Measurements from ENCODE around the gene TEFM.
A peak's percentile ranks its signal among the peaks of the same experiment; 100 is the strongest.
"Not testable (repeated sequence)": the region's sequence is repeated elsewhere in the genome, so short reads cannot be mapped to it uniquely, and the experiment has no call there.

Gene TEFM, protein sequence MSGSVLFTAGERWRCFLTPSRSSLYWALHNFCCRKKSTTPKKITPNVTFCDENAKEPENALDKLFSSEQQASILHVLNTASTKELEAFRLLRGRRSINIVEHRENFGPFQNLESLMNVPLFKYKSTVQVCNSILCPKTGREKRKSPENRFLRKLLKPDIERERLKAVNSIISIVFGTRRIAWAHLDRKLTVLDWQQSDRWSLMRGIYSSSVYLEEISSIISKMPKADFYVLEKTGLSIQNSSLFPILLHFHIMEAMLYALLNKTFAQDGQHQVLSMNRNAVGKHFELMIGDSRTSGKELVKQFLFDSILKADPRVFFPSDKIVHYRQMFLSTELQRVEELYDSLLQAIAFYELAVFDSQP

DNA sequence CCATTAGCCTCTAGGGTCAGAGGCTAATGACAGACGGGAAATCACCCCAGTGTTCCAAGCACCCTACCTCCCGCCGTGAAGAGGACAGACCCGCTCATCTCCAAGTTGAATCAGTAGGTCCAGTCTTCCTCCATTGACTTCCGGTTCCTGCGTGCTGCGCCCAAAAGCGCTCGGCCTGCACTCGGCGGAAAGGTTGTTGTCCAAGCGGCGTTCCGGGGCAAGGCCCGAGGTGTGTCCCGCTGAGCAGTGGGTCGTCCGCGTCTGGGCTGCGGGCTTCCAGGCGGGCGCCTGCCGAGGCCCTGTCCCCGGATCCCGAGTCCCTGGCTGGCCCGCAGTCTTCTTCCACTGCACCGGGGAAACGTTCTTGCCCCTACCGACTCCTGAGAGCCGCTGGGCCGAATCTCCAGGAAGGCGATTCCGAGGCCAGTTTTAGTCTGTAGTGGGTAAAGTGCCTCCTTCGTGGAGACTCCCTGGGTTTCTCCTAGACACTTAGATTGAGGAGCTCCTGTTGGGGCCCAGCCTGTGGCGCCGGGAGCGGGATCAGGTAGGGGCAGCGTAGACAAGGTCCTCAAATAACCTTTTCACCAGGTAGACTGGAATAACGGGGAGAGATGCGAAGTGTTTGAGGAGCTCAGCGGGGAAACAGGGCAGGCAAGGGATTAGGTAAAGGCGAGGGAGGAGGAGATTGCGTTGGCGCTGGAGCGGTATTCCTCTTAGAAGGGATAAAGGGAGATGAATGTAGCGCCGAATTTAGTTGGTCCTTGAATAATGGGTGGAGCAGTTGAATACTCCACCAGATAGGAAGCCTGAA lies at the start of gene TEFM:
Gene TEFM (minus strand): TSS at position 138 of the 811 bp plus-strand sequence. CDS start 40 bp downstream, at position 98.
- peak; percentile 91 for DNase-seq (ENCODE audit: low read depth)

DNA sequence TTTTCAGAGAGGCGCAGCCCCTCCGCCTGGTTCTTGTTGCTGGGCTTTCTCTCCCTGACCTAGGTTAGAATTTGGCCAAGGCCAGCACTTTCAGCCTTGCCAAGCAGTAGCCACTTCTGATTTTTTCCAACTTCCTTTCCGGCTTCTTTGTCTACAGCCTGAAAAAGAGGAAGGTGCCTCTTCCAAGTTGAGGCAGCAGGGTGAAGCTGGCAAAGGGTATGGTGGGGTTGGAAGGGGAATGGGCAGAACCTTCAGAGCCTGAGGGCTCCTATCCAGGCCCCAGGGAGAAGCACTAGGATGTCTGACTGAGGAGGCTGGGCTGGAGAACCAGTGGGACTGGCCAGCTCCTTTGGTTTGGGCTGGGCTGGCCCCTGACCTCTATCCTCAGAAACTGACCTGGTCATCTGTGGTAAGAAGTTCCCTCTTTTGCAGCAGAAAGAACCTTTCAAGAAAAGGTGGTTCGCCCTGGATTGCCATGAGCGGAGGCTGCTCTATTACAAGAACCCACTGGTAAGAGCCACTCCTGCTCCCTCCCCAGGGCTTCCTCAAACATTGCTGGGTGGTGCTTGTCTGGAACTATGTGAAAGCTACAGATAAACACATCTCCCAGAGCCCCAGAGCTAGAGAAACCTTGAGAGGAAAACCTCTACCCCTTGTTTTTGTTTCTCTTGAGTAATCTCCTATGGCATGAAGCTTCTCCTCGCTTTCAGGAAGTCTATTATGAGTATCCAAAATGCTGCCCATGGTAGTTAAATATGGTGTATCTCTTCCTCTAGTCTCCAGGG lies 48.2 kb upstream of the TEFM start:
- DNase-seq (ENCODE audit: low read depth), result no peak

DNA sequence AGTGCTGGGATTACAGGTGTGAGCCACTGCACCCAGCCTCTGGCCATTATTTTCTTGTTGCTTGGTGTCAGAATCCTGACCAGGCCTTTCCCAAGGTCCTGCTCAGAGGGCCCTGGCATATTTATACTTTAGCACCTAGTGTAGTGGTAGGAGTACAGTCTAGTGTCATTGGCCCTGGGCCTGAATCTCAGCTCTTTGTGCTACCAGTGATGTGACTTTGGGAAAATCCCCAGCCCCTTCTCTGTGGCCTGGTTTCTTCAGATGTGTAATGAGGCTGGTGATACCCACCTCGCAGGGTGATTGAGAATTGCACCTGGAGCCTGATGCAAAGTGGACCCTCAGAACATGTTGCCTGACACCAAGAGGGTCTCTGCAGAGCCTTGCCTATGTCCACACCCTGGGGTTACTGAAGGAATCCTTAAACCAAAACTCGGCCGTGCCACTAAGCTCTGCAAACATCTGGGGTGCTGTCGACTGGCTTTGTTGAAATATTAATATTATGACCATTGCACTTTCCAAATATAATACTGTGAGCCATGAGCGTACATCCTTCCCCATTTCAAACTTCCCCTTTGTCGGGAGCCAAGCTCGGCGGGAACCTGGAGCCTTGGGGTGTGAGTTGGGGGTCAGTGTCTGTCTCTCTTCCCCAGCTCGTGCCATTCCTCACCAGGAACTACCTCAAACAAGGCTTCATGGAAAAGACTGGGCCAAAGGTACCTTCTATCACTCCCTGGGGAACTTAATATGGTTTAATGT lies 46.8 kb upstream of the TEFM start:
- no peak for DNase-seq (ENCODE audit: low read depth)

DNA sequence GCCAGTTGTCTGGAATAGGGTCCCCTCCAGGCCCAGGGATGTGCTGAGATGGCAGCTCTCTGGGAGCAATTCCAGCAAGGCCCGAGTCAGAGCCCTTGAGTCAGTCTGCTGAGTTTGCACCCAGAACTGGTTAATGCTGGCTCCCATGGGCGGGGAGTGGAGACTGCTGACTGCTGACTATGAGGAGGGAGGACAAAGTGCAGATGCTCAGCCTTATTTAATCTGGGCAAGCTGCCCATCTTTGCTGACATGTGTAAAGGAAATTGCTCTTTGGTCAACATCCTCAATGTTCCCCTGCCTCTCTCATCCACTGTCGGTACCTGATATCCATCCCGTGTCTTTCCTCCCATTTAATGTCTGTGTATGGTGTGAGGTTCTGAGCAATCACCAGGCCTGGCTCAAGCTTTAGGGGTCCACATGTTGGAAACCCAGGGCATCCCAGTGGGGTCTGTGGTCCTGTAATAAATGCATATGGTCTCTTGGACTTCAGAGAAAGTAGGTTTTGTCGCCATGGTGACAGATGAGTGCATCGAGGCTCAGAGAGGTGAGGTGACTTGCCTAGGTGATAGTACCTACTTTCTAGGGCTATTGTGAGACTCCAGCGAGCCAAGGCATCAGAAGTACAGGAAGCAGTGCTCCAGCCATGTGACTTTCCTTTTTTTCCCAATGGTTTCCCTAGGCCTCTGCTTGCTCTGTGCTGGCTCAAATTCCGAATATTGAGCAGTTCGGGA lies 44.8 kb upstream of the TEFM start:
- peak; percentile 71 for DNase-seq (ENCODE audit: low read depth)

DNA sequence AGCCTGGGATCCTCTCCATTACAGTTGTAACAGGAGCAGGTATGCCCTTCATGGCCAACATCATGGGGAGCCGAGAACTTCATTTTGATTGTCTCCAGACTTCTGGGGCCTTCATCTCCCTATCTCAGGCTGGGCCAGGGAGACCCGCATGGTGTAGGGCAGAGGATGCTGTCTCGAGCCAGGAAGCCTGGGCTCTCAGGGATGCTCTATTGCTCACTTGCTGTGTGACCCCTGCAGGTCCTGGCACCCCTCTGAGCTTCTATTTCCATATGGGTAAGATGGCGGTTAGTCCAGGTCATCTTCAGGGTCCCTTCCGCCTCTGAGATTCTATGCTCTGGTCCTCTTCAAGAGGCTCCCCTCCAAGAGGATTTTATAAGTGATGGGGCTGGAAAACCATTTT lies 44.2 kb upstream of the TEFM start:
- no peak for DNase-seq (ENCODE audit: low read depth)

DNA sequence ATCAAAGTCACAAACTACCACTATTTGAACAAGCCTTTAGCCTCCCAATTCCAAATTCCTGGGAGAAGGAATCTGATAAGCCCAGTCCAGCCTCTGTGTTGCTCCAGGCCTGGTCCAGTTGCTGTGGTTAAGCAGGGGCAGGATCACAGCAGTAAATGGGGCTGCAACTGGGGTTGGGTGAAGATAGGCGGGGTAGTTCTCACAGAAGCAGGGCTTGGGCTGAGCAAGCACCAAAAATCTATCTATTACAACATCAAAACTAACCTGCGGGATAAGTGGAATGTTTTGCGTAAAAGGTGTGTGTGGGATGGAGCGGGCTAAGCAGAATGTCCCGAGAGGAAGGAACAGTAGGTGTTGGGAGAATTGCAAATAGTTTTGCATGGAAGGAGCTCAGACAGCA lies 41.8 kb upstream of the TEFM start:
- DNase-seq (ENCODE audit: low read depth), result no peak

DNA sequence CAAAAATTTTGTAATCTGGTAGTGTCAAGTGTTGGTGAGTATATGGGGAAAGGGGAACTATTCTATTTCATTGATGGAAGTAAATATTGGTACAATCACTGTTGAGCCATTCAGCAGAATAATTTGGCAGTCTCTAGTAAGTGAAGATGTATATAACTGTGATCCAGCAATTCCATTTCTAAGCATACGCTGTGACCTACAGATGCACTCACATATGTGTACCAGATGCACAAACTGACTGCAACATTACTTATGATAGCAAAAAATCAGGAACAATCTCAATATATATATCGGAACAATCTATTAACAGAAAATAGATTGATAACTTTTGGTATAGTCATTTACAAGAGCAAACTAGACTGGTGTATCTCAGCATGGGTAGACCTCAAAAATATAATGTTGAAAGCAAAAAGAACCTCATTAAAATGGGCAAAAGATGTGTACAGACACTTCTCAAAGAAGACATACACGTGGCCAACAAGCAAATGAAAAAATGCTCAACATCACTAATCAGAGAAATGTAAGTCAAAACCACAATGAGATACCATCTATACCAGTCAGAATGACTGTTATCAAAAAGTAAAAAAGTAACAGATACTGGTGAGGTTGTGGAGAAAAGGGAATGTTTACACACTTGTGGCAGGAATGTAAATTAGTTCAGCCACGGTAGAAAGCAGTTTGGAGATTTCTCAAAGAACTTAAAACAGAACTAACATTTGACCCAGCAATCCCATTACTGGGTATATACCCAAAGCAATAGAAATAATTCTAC lies 36.5 kb upstream of the TEFM start:
- DNase-seq (ENCODE audit: low read depth), result no peak

DNA sequence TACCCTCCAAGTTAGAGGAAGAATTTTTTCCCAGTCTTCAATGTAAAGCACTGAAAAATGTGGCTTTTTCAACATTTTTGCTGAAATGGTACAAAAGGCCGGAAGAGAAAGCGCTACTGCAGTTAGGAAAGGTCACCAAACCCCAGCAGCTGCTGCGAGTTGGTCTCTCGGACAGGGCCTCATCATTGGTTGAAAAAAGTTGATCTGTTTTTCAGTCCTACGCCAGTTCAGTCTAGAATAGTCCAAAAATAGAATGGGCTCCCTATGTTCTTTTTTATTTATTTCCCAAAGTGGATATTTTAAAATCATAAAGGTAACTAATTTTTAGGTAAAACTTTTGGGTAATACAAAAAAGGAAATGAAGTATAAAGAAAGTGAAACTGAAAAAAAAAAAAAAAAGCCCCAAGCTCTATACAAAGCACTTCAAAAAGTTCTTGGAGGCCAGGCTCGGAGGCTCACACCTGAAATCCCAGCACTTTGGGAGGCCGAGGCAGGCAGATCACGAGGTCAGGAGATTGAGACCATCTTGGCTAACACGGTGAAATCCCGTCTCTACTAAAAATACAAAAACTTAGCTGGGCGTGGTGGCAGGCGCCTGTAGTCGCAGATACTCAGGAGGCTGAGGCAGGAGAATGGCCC lies 33.1 kb upstream of the TEFM start:
- DNase-seq (ENCODE audit: low read depth), result no peak

DNA sequence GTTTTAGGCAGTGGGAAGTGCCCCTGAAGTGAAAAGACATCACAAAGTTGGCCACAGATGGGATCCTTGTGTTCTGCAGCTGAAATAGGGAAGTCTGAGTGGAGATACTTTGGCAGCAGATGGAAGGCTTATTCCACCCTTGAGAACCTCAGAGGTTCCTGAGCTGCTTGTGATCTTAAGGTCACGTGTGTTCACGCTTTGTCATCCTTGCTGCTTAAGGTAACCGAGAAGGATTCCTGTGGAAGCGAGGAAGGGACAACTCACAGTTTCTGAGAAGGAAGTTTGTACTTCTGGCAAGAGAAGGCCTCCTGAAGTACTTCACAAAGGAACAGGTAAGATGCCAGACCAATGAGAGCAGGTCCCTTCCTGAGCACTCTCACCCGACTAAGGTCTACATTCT lies 27.9 kb upstream of the TEFM start:
- DNase-seq (ENCODE audit: low read depth), result no peak

DNA sequence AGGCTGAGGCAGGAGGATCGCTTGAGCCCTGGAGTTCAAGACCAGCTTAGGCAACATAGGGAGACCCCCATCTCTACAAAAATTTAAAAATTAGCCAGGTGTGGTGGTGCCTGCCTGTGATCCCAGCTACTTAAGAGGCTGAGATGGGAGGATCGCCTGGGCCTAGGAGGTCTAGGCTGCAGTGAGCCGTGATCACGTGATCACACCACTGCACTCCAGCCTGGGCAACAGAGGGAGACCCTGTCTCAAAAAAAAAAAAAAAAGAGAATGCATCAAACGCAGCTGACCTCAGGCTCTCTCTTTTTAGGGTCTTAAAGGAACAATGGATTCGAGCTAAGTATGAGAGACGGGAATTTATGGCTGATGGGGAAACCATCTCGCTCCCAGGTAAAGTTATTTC lies 25.5 kb upstream of the TEFM start:
- not testable (repeated sequence) for DNase-seq (ENCODE audit: low read depth)

DNA sequence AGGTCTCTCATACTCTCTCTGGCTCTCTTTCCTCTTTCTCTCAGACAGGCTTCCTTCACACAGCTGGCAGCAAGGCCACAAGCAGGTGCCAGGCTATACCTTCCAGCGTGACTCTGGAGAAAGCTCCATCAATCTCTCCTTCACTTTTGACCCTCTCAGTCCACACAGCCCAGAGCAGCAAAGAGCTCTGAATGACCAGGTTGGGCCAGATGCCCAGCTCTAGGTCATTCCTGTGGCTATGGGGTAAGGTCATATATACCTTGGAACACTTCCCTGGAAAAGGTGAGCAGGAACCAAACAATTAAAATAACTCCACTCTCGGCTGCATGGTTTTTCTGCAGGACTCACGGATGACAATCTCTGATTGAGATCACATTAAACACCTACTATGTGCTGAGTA lies 24.5 kb upstream of the TEFM start:
- DNase-seq (ENCODE audit: low read depth), result no peak

DNA sequence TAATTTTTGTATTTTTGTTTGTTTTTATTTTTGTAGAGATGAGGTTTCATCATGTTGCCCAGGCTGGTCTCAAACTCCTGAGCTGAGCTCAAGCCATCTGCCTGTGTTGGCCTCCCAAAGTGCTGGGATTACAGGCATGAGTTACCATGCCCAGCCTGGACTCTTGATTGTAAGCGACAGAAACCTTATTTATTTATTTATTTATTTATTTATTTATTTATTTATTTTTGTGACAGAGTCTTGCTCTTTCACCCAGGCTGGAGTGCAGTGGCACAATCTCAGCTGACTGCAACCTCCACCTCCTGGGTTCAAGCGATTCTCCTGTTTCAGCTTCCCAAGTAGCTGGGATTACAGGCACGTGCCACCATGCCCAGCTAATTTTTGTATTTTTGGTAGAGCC lies 23.8 kb upstream of the TEFM start:
- DNase-seq (ENCODE audit: low read depth), result not testable (repeated sequence)

DNA sequence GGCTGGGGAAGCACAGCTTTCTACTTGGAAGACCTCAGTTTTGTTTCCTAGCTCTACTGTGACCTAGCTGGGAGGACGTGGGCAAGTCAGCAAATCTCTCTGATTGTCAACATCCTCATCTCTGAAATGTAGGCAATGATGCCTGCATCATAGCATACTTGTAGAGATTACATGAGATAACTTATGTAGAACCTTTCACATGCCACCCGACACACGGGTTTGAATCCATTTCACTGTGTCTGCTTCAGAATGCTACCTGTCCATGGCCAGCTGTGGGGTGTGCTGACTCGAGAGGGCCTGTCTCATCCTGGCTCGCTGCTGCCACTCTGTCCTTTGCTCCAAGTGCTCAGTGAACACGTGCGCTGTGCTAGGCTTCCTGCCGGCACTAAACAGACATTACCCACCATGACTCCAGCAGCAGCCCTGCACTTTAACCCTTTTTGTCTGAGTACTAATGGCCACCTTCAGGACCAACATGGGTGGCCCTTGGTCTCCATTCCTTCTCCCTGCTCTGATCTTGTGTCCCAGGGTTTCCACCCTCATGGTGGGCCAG lies 23.1 kb upstream of the TEFM start:
- DNase-seq (ENCODE audit: low read depth), result no peak

DNA sequence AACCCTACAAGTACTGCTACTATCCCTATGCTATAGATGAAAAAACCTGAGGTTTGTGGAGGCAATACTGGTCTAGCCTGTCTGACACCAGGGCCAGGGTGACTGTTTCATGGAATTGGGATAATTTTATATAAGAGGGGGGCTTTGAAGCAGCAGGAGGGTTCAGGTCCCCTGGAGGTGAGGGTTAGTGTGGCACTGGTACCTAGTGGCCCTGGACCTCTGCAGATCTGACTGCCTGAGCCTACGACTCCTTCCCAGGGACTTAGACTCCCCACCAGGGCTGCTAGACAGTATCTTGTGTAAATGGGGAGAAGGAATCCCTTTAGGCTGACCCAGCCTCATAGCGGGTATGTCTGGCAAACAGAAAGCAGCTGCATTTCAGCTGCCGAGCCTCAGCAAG lies 22.5 kb upstream of the TEFM start:
- DNase-seq (ENCODE audit: low read depth), result no peak

DNA sequence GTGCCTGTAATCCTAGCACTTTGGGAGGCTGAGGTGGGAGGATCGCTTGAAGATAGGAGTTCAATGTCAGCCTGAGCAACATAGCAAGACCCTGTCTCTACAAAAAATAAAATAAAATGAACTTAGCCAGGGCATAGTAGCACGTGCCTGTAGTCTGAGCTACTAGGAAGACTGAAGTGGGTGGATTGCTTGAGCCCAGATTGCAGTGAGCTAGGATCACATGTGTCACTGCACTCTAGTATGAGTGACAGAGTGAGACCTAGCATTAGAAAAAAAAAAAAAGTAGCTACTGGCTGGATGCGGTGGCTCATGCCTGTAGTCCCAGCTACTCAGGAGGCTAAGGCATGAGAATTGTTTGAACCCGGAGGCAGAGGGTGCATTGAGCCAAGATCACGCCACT lies 21.7 kb upstream of the TEFM start:
- no peak for DNase-seq (ENCODE audit: low read depth)

DNA sequence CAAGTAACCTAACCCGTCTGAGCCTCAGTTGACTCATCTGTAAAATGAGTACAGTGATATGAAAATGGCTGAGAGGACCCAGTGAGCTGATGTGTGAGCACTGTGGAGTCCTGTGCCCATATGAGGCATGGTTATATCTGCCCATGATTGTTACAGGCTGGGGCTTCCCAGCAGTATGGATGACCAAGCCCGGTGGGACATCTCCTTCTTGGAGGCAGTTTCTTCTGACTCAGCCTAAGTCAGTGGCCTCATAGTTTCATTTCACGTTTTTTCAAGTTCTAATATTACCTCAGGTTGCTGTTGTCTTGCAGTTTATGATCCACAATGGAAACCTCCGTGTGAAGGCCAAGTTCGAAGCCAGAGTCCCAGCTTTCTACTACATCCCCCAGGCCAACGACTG lies 20.5 kb upstream of the TEFM start:
- no peak for DNase-seq (ENCODE audit: low read depth)

DNA sequence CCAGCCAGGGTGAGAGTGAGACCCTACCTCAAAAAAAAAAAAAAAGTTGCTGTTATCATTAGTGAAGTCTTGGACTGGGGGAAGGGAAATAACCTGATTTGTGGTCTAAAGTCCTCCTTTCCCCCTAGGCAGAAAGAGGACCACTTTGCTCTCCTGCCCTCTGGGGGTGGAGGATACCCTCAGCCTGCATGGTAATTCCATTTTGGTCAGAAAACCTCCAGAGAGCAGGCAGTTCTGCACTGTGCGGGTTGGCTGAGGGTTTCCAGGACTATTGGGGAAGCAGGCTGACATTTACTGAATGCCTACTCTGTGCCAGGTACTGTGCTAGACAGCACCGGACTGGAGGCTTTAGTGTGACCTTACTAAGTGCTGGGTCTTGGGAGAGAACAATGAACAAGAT lies 18.3 kb upstream of the TEFM start:
- DNase-seq (ENCODE audit: low read depth), result no peak

DNA sequence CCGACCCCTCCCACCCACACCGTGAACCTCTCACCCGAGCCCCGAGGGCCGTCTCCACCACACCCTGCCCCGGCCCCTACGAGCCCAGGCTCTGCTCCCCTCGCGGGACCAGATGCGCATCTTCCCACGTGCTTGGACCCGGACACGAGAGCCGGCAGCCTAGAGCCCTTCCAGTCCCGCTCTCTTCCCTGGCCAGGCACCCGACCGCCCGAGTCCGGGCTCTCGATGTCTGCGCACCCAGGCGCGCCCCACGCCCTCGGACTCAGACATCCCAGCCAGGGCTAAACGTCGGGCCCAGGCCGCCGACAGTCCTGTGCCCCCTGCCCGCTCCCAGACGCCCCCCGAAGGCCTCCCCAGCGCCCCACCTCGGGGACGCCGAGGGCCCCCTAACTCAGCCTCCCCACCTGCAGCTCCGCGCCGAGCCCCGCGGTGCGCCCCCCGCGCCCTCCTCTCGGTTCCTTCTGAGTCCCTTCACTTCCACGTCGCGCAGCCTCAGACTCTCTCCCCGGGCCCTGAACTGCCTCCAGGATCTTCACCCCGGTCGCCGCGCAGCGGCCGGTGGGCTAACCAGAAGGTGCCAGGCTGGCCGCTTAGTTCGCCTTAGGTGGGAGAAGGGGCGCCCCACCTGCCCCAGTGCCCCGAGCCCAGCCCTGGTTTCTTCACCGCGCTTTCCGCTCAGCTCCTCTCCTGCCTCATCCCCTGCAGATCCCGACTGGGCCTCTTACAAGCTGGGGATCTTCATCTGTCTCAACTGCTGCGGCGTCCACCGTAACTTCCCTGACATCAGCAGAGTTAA lies 16.4 kb upstream of the TEFM start:
- DNase-seq (ENCODE audit: low read depth), result no peak
